Panc1 (cell line): ENCODE data around the gene NUP153. TPM values are rescaled to one million over a fixed set of nuclear protein-coding genes. Genes with fewer than 3 reads are reported as not detected.

Experiments used
- ATAC-seq: fragments of 200-7000 bp; cut with Tn5 transposase; 2 replicates; pipeline ENCODE4 v1.9.1; 2020; ENCODE audit warnings: mild to moderate bottlenecking, moderate library complexity
- BruUV-seq: library from RNA; stranded (reverse); fragments of 400-500 nt; replicated peaks from 2 replicates; lab custom pipeline; 2021; lab: Mats Ljungman, UMichigan
- CTCF ChIA-PET: fragments of 300-600 bp; sonication (Branson Sonifier 250); formaldehyde crosslinking; loops from one replicate; lab custom pipeline; 2022; ENCODE audit warnings: antibody characterized with exemption; lab: Charles Lee
- POLR2A ChIA-PET: fragments of 300-600 bp; sonication (Branson Sonifier 250); formaldehyde crosslinking; loops from one replicate; lab custom pipeline; 2022; ENCODE audit warnings: antibody characterized with exemption; lab: Charles Lee
- DNase-seq: peaks from one replicate; pipeline ENCODE4 v3.0.0-alpha.2; 2010; ENCODE audit warnings: low read depth, low spot score
- H3K27ac ChIP-seq: 2 replicates; pipeline ENCODE4 v1.5.1; 2011; ENCODE audit warnings: mild to moderate bottlenecking, low read length, inconsistent platforms
- H3K27me3 ChIP-seq: fragments of 200-500 bp; sonication (Bioruptor generic); 2 replicates; pipeline ENCODE4 v1.6.0; 2014; ENCODE audit warnings: low read length, inconsistent platforms; ENCODE audit not compliant: control insufficient read depth, insufficient read depth
- H3K36me3 ChIP-seq: fragments of 200-500 bp; sonication (Bioruptor generic); 2 replicates; pipeline ENCODE4 v1.5.1; 2014; ENCODE audit warnings: inconsistent platforms, mild to moderate bottlenecking, low read length, moderate library complexity; ENCODE audit not compliant: control insufficient read depth, insufficient read depth
- H3K4me1 ChIP-seq: 2 replicates; pipeline ENCODE4 v1.5.1; 2011; ENCODE audit warnings: inconsistent platforms, mild to moderate bottlenecking, low read length, moderate library complexity; ENCODE audit not compliant: control insufficient read depth, insufficient read depth
- H3K4me3 ChIP-seq, 2 experiments: 2 replicates each; pipeline ENCODE4 v1.5.1; 2011 to 2012; ENCODE audit warnings: low read depth in 2 of 2, low read length in 2 of 2, mild to moderate bottlenecking in 2 of 2, inconsistent platforms in 1 of 2, moderate library complexity in 1 of 2
- H3K9me3 ChIP-seq: fragments of 200-500 bp; sonication (Bioruptor generic); 2 replicates; pipeline ENCODE4 v1.5.1; 2014; ENCODE audit warnings: low read depth, mild to moderate bottlenecking, inconsistent platforms, low read length, moderate library complexity; ENCODE audit not compliant: control insufficient read depth, insufficient read depth
- CTCF ChIP-seq: fragments of 450-650 bp; IDR thresholded peaks from 2 replicates; pipeline ENCODE4 v1.5.1; 2017; ENCODE audit warnings: mild to moderate bottlenecking
- POLR2AphosphoS5 ChIP-seq: IDR thresholded peaks from 2 replicates; pipeline ENCODE4 v1.6.1; 2012; ENCODE audit warnings: mild to moderate bottlenecking, low read depth, low read length, moderate library complexity
- REST ChIP-seq, 2 experiments: IDR thresholded peaks; 2 replicates each; pipeline ENCODE4 v1.6.1; 2011 to 2012; ENCODE audit warnings: low read depth in 2 of 2, control low read depth in 1 of 2, low read length in 1 of 2, mild to moderate bottlenecking in 1 of 2, moderate library complexity in 1 of 2; ENCODE audit not compliant: insufficient read depth in 1 of 2
- SIN3A ChIP-seq: IDR thresholded peaks from 2 replicates; pipeline ENCODE4 v1.6.1; 2012; ENCODE audit warnings: low read depth, mild to moderate bottlenecking, low read length, moderate library complexity, borderline replicate concordance; ENCODE audit not compliant: insufficient read depth
- TCF7L2 ChIP-seq: IDR thresholded peaks from 2 replicates; pipeline ENCODE4 v1.6.1; 2011; ENCODE audit warnings: mild to moderate bottlenecking, low read depth, low read length, inconsistent platforms
- in situ Hi-C: cut with HindIII; loops from 2 replicates; pipeline ENCODE4 v1.10.0; 2016; ENCODE audit warnings: low sequenced_read_pairs, low pct_unique_long_range_greater_than_20kb
- intact Hi-C: fragments of 100-400 bp; cut with micrococcal nuclease; formaldehyde crosslinking; loops from one replicate; pipeline ENCODE4 v1.10.0; 2022; ENCODE audit not compliant: unreplicated experiment
- total RNA-seq: library from RNA; stranded (reverse); gene quantifications from one replicate; pipeline ENCODE4 v1.2.1, GENCODE V29; 2021; ENCODE audit not compliant: unreplicated experiment

Gene NUP153
- total RNA-seq, 1 experiment from 2014 or later, result 62.0 TPM

GRCh38 chr6:17624396-17624795 is 82.3 kb downstream of the NUP153 start:
- Histone ChIP-seq H3K4me3 (no peak overlapping the region), H3K27ac (no peak overlapping the region), H3K4me1 (no peaks in the 10 kb centered on the region), H3K9me3 (no peaks in the 10 kb centered on the region), H3K27me3 (no peaks in the 10 kb centered on the region), H3K36me3 (peaks cover 54% of the 10 kb centered on the region)
- ATAC-seq (no peak), DNase-seq (no peak)
- TF ChIP-seq POLR2AphosphoS5, result no peak
- TF ChIP-seq TCF7L2, result no peak
- no peak for TF ChIP-seq SIN3A
- no peak for TF ChIP-seq CTCF
- no peak for TF ChIP-seq REST (IDR thresholded peaks at IDR 0.05; ENCODE audit: insufficient read depth in 1 of 2, low read depth in 2 of 2, low read length in 1 of 2)
- no TSS peak for BruUV-seq
- intact Hi-C loops (no loop called here), in situ Hi-C loops (no loop called here)
- ChIA-PET POLR2A (interaction anchor here (0.6 kb wide), 1 partner anchor 231 kb away, joined by 3 read pairs; the partner anchor contains the start of gene CAP2), CTCF (no interaction called here)

- BruUV-seq, result TSS peak; percentile 16
- ATAC-seq (no peak), DNase-seq (no peak)
- ChIA-PET CTCF (no interaction called here), POLR2A (no interaction called here)
- Histone ChIP-seq H3K4me3 (no peak overlapping the region), H3K9me3 (no peaks in the 10 kb centered on the region), H3K27me3 (no peaks in the 10 kb centered on the region), H3K27ac (no peak overlapping the region), H3K36me3 (peaks cover 43% of the 10 kb centered on the region), H3K4me1 (no peaks in the 10 kb centered on the region)
- intact Hi-C loops (no loop called here), in situ Hi-C loops (no loop called here)
- TF ChIP-seq TCF7L2 (no peak), REST (IDR thresholded peaks at IDR 0.05; ENCODE audit: insufficient read depth in 1 of 2, low read depth in 2 of 2, low read length in 1 of 2) (no peak), POLR2AphosphoS5 (no peak), CTCF (no peak), SIN3A (no peak)
These were observed 84.6 kb downstream of the NUP153 start for GRCh38 chr6:17622144-17622543.
